CD4-positive, alpha-beta T cell treated with Interleukin-1 beta for 1 hour (primary cell): ENCODE results near the gene ATOH1.

Experiments
- DNase-seq, 2 donors: peaks; one replicate each; pipeline ENCODE4 v3.0.0-alpha.2; 2020 to 2022

The ATOH1 gene, protein sequence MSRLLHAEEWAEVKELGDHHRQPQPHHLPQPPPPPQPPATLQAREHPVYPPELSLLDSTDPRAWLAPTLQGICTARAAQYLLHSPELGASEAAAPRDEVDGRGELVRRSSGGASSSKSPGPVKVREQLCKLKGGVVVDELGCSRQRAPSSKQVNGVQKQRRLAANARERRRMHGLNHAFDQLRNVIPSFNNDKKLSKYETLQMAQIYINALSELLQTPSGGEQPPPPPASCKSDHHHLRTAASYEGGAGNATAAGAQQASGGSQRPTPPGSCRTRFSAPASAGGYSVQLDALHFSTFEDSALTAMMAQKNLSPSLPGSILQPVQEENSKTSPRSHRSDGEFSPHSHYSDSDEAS

DNA sequence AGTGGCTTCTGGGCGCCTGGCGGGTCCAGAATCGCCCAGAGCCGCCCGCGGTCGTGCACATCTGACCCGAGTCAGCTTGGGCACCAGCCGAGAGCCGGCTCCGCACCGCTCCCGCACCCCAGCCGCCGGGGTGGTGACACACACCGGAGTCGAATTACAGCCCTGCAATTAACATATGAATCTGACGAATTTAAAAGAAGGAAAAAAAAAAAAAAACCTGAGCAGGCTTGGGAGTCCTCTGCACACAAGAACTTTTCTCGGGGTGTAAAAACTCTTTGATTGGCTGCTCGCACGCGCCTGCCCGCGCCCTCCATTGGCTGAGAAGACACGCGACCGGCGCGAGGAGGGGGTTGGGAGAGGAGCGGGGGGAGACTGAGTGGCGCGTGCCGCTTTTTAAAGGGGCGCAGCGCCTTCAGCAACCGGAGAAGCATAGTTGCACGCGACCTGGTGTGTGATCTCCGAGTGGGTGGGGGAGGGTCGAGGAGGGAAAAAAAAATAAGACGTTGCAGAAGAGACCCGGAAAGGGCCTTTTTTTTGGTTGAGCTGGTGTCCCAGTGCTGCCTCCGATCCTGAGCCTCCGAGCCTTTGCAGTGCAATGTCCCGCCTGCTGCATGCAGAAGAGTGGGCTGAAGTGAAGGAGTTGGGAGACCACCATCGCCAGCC is at the start of gene ATOH1:
ATOH1 (plus strand) TSS at position 422 of the 663 bp plus-strand sequence; CDS start at position 596, 174 bp downstream.
- no peak for DNase-seq

DNA sequence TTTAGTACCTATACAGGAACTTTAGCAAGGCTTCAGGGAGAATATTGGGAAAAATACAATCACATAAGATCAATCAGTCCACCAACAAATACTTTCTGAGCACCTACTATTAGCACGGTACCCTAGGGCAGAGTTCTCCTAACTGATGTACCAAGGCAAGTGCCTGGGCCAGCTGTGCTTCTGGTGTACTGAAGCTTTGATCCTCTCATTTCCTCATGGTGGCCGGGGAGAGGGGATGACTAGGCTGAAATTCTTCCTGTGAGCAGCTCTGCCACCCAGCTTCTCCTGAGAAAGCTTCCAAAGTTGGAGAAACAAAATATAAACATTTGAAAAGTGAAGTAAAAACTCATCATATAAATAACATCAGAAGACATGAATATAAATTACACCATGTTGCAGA is 49.3 kb upstream of the ATOH1 start:
- no peak for DNase-seq

DNA sequence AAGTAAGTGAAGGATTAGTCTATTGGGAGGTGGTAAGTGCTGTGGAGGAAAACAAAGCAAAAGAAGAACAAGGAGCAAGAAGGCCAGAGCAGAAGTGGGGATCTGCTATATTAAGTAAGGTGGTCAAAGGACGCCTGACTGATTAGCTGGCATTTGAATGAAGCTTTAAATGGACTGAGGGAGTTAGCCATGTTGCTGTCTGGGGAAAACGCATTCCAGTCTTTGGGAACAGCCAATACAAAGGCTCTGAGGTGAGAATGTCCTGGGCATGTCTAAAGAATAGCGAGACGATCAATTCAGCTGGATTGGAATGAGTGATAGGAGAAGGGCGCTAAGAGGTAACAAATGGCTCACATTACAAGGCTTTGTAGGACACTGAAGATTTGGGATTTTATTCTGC is 48.5 kb upstream of the ATOH1 start:
- no peak for DNase-seq

DNA sequence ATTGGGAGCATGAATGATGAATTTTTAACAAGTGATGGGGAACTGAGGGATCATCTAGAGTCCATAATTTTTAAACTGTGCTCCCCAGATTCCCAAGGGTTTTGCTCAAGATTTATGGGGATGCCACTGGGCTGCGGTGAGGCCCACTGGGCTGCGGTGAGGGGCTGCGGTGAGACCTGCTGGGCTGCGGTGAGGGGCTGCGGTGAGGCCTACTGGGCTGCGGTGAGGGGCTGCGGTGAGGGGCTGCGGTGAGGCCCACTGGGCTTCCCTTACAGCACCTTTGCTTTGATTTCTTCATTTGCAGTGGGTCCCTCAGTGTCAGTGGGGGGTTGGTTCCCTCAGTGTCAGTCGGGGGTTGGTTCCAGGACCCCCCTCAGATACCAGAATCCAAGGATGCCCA is 47.4 kb upstream of the ATOH1 start:
- DNase-seq = no peak

DNA sequence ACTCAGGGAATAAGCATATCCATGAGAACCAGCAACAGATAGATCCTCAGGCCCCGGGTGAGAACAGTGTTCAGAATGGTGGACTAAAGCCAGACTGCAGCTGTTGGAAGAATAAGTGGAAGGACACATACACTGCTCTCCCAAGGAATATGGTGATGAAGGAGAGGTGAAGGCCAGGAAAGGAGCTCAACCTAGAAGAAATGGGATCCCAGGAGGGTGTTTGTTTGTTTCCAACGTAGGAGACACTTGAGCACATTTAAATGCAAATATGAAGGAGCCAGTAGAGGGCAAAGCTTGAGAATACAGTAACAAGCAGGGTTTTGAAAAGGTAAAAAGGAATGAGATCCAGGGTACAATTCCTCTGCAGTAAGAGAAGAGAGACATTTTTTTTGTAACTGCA is 42.4 kb upstream of the ATOH1 start:
- no peak for DNase-seq

DNA sequence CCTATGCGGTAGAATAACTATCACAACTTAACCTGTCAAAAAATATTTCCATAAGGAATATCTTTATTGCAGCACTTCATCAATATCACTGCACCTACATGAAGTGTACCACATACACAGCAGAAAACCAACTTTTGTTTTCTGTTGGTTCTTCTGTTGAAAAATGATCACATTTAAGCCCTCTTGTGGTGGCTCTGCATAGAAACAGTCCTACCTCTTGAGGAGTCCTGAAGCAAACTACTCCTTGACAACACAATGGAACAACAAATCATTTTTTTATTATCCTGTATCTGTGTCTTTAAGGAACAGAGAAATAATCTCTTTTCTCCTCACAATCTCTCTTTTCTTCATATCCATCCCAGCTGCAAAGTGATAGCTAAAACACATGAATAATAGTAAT is 39.8 kb upstream of the ATOH1 start:
- DNase-seq = no peak

DNA sequence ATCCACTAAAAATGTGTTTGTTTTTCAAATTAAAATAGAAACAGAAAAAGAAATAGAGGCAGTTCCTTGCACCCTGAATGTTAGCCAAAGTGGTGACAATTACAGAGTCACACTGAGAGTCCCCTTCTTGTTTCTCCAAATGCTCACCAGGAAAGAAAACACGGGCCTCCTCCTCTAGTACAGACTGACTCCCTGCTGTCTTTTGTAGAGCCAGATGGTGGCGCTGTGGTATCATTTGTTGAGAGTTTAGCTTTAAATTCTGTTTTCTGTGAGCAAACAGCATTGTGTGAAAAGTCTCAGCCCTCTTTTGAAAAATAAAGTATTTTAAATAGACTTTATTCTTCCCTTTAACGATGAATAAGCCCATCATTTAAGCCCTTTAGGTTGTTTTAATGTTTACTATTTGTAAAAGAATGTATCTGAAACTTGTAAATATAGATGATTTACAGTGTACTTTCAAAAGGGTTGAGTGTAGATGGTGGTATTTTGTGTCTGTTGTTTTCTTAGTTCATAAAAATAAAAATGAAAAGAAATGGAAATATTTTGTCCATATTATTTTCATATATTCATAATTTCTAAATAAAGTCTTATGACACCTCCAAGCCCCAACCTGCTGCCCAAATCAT is 36.9 kb upstream of the ATOH1 start:
- DNase-seq = peak in 1 of 2 donors; percentile 19

DNA sequence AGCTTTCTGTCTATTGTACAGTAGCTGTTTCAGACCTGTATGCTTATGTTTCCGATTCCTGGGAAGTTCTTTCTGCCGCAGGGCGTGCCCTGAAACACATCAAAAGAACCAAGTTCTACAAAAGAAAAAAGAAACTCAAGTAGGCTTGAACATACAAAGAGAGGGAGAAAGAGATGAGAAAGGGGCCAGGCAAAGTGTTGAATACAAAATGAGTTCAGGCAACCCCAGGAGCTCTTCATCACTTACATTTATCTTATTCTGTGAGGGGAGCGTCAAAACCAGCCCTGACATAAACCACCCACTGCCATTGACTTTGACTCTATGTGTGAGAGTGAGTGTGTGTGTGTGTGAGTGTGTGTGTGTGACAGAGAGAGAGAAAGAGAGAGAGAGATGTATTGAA is 26.5 kb upstream of the ATOH1 start:
- no peak for DNase-seq

DNA sequence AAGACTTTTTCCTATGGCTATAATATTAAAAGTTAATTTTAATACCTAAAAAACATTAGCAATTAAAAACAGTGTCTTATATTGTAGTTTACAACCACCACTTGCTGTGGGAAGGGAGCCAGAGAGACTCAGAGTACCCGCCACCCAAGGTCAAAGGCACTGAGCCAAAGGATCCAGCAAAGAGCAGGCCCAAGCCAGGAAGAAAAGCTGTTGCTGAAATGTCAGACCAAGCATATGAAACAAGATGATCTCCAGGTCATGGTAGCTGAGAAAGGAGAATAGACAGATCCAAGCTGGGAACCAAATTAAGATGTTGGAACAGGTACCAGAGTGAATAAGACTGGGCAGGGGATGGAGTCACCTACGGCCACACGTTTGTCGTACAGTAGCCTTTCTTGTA is 18.8 kb upstream of the ATOH1 start:
- DNase-seq = no peak

DNA sequence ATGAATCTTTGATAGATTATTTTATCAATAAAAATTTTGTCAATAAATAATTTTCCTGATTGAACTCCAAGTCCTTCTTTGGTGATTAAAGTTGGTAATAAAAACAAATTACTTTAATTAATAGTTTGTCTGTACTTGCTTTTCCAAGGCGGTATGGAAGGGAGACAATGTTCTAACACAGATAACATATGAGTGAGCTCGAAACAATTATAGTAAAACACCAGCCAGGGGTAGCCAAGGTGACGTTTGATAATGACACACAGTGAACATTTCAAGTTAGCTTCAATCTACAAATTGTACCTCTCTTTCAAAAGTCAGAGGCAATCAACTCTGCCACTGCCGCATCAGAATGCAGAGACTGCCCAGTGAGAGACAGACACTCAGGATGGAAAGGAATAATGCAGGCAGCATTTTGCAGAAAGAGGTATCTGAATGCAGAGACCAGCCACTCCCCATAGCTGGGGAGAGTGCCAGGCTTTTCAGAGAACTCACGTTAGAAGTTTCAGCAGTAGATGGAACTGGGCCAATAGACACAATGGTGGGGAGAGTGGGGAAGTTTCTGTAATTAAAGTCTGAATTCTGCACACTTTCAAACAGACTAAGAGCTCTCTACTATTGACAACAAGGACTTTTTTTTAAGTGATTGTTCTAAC is 18.1 kb upstream of the ATOH1 start:
- DNase-seq = no peak

DNA sequence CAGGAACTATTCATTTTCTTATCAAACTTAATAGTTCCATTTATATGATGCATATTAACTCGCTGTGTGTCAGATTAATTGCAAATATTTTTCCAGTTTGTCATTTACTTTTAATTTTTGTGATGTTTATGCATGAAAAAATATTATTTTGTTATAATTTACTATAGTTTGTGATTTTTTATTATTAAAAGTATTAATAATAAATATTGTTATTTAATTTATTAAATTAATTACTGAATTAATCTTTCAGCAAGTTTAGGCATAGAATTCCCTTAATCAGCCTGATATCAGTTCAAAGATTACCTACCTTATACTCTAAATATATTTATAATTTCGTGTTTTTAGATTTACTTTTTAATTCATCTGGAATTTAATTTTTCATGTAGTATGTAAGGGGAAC is 15.5 kb upstream of the ATOH1 start:
- DNase-seq = no peak

DNA sequence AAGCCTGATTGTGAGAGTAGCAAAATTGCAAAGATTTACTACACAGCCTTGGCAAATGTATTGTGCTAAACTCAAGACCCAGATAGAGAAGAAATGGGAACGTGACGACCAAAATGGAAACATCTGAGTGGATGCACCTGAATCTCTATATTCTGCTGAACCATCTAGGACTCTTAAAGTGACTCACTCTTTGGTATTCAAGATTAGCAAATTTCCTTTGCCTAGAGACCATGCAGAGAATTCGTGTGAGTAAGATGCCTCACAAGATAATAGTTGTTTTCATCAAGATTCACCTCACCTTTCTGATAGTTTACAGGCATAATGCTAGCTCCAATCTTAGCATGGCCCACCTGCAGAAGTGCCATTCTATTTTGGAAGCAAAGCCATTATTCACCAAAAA is 14.4 kb upstream of the ATOH1 start:
- no peak for DNase-seq

DNA sequence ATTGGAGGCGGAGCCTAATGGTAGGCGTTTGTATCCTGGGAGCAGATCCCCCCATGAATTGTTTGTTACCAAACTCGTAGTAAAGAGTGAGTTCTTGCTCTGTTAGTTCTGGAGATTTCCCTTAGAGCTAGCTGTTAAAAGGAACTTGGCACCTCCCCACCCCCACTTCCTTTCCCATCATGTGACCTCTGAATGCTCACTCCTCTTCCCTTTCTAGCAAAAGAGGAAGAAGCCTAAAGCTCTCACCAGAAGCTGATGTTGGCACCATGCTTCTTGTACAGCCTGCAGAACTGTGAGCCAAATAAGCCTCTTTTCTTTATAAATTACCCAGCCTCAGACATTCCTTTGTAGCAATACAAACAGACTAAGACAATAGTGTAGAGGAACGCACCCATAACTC is 13.8 kb upstream of the ATOH1 start:
- no peak for DNase-seq

DNA sequence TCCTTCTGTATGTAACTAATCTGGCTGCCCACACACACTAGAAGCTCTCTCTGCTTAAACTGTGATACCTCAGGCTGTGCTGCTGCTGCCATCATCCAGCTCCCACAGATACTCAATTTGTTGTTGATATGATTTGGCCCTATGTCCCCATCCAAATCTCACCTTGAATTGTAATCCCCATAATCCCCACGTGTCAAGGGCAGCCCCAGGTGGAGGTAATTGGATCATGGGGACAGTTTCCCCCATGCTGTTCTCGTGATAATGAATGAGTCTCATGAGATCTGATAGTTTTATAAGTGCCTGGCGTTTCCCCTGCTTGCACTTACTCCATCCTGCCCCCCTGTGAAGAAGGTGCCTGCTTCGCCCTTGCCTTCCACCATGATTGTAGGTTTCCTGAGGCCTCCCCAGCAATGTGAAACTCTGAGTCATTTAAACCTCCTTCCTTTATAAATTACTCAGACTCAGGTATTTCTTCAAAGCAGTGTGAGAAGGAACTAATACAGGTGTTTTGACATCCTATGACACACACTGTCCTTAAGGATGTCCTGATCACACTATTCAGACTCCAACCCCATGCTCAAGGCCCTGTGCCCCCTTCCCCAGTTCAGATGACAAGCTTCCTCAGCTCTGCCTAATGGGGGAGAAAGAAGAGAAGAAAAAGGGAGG is 2.9 kb upstream of the ATOH1 start:
- DNase-seq = no peak

DNA sequence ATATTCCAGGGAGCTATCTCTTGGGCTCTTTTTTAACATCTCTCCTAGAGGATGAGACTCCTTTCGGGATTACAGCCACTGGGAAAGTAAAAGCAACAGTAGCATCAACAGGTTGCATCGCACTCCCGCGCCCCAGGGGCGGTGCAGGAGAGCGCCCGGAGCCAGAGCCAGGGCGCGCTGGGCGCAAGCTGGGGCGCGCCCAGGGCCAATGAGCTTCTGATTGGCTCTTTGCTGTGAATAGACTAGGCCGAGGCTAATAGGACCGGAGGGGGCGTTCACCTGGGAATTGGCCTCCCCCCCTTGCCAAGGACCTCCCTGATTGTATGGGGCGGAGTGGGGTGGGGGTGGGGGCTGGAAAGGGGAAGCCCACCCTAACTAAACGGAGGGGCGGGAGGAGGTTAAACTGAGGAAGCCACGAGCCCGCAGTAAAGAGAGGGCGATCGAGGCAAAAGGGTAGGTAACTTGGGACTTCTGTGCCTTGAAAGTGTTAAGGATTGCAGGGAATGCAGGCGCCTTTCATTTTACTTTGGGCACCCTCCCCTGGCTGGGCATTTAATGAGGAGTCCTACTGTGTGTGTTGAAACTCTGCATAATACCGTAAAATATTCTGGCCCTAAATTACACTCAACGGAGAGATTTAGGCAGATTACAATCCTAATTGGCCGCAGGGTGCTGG is 1.1 kb upstream of the ATOH1 start:
- no peak for DNase-seq

DNA sequence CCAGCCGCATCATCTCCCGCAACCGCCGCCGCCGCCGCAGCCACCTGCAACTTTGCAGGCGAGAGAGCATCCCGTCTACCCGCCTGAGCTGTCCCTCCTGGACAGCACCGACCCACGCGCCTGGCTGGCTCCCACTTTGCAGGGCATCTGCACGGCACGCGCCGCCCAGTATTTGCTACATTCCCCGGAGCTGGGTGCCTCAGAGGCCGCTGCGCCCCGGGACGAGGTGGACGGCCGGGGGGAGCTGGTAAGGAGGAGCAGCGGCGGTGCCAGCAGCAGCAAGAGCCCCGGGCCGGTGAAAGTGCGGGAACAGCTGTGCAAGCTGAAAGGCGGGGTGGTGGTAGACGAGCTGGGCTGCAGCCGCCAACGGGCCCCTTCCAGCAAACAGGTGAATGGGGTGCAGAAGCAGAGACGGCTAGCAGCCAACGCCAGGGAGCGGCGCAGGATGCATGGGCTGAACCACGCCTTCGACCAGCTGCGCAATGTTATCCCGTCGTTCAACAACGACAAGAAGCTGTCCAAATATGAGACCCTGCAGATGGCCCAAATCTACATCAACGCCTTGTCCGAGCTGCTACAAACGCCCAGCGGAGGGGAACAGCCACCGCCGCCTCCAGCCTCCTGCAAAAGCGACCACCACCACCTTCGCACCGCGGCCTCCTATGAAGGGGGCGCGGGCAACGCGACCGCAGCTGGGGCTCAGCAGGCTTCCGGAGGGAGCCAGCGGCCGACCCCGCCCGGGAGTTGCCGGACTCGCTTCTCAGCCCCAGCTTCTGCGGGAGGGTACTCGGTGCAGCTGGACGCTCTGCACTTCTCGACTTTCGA is 654 bp downstream of the ATOH1 start:
- no peak for DNase-seq

DNA sequence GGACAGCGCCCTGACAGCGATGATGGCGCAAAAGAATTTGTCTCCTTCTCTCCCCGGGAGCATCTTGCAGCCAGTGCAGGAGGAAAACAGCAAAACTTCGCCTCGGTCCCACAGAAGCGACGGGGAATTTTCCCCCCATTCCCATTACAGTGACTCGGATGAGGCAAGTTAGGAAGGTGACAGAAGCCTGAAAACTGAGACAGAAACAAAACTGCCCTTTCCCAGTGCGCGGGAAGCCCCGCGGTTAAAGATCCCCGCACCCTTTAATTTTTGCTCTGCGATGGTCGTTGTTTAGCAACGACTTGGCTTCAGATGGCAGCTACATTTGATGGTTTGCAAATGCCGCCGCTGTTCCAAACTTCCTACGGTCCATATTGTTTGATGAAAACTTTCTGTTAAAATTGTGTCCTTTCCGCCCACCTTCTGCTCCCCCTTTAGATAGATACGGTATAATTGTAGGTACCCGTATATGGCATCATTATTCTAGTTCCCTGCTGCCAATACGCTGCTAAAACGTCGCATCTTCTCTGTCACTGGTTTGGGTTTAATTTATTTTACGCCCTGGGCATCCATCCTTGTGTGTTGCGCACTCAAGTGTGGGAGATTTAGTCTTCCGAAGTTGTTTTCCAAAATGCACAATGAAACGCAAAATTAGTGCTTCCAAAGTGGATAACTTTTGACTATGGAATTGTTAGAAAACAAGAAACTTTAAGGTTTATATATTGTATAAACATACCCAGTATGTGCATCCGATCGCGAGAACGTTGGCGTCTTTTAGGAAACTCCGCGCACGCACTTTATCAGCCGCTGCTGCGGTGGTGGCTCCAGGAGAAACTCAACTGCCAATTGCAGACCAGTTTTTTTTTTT is 1.5 kb downstream of the ATOH1 start:
- no peak for DNase-seq

DNA sequence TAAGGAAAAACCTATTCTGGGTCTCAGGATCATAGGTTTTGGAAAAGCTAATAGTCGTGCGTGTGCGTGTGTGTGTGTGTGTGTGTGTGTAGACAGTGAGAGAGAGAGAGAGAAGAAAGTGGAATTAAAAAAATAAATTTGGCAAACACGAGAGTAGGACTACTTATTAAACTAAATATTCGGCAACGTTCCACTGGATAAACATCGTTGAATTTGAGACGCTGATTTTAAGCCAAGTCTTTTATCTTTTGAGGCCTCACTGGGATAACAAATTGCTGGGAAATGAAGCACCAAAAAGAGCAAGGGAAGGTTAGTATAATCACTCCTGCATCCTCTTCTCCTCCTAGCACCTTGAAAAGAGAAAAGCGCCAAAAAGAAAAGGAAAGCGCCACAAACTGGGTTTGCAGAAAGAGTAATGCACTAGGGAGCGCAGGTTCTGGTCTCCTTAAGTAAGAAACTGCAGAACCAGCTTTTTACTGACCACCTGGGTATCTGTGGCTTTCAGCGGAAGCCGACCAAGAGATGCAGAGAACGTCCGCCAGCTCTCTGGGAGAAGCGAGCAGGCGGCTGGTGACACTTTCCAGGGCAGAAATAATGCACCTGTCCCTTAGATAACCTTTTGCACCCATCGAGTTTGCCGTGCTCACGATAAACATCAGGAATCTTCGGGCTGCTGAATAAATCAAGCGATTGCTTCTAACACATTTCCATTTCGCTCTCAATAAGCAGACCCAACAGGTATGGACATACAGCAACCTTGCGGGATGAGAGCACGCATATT is 3.4 kb downstream of the ATOH1 start:
- DNase-seq = no peak

DNA sequence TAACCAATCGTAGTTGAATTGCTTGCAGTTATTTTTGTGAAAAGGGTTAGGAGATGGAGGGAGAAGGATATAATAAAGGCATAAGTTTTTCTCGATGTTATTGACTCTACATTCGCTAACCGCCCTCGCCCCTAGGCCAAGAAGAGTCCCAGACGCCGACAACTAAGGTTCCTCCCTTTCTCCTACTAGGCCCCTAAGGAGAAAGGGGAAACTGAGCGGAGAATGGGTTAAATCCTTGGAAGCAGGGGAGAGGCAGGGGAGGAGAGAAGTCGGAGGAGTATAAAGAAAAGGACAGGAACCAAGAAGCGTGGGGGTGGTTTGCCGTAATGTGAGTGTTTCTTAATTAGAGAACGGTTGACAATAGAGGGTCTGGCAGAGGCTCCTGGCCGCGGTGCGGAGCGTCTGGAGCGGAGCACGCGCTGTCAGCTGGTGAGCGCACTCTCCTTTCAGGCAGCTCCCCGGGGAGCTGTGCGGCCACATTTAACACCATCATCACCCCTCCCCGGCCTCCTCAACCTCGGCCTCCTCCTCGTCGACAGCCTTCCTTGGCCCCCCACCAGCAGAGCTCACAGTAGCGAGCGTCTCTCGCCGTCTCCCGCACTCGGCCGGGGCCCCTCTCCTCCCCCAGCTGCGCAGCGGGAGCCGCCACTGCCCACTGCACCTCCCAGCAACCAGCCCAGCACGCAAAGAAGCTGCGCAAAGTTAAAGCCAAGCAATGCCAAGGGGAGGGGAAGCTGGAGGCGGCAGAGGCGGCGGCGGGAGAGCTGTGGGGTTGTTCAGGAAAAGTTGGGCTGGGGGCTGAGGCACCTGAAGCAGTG is 5.9 kb downstream of the ATOH1 start:
- no peak for DNase-seq
